GM23338 (cell line): Measurements from ENCODE around the gene NAPSA. TPM values are rescaled to one million over a fixed set of nuclear protein-coding genes. Genes with fewer than 3 reads are reported as not detected.

Source experiments
- ATAC-seq: fragments of 200-7000 bp; cut with Tn5 transposase; 3 replicates; pipeline ENCODE4 v1.9.1; 2020
- DNase-seq: peaks from one replicate; pipeline ENCODE4 v3.0.0-alpha.2; 2015; ENCODE audit warnings: low spot score
- H2AFZ ChIP-seq: fragments of 200-600 bp; sonication (generic); 2 replicates; pipeline ENCODE4 v1.8.0; 2016; ENCODE audit warnings: antibody characterized with exemption, mild to moderate bottlenecking, moderate library complexity
- H3F3A ChIP-seq: fragments of 200-600 bp; sonication (generic); replicated peaks from 2 replicates; pipeline ENCODE4 v1.8.0; 2017; ENCODE audit warnings: antibody characterized with exemption, mixed run types, low read depth
- H3K27ac ChIP-seq: fragments of 200-600 bp; sonication (generic); 2 replicates; pipeline ENCODE4 v1.6.1; 2016; ENCODE audit warnings: low read depth
- H3K27me3 ChIP-seq: fragments of 200-600 bp; sonication (generic); 2 replicates; pipeline ENCODE4 v1.8.0; 2016; ENCODE audit warnings: mild to moderate bottlenecking, mixed run types, moderate library complexity; ENCODE audit not compliant: insufficient read depth
- H3K36me3 ChIP-seq: fragments of 200-600 bp; sonication (generic); 2 replicates; pipeline ENCODE4 v1.8.0; 2016; ENCODE audit warnings: mild to moderate bottlenecking; ENCODE audit not compliant: insufficient read depth
- H3K4me1 ChIP-seq: fragments of 200-600 bp; sonication (generic); 2 replicates; pipeline ENCODE4 v1.8.0; 2016; ENCODE audit warnings: mild to moderate bottlenecking, moderate library complexity; ENCODE audit not compliant: insufficient read depth
- H3K4me2 ChIP-seq: fragments of 200-600 bp; sonication (generic); 2 replicates; pipeline ENCODE4 v1.7.1; 2017; ENCODE audit warnings: mixed run types
- H3K4me3 ChIP-seq: fragments of 200-600 bp; sonication (generic); 2 replicates; pipeline ENCODE4 v1.6.1; 2016; ENCODE audit warnings: mixed run types
- H3K79me2 ChIP-seq: fragments of 200-600 bp; sonication (generic); replicated peaks from 2 replicates; pipeline ENCODE4 v1.8.0; 2017; ENCODE audit warnings: mild to moderate bottlenecking; ENCODE audit not compliant: insufficient read depth
- H3K9me2 ChIP-seq: fragments of 200-600 bp; sonication (generic); 2 replicates; pipeline ENCODE4 v1.8.0; 2017; ENCODE audit not compliant: insufficient read depth
- H4K20me1 ChIP-seq: fragments of 200-600 bp; sonication (generic); replicated peaks from 2 replicates; pipeline ENCODE4 v1.8.0; 2017; ENCODE audit warnings: mild to moderate bottlenecking; ENCODE audit not compliant: insufficient read depth
- H3K27ac Mint-ChIP-seq: 2 replicates; pipeline ENCODE4 v1.8.0; 2020; ENCODE audit warnings: inconsistent platforms, mild to moderate bottlenecking, moderate library complexity, mixed read lengths
- H3K27me3 Mint-ChIP-seq: 3 replicates; pipeline ENCODE4 v1.8.0; 2022; ENCODE audit warnings: low read depth, mild to moderate bottlenecking, moderate library complexity, mixed read lengths, inconsistent platforms; ENCODE audit not compliant: insufficient read depth, poor library complexity
- H3K36me3 Mint-ChIP-seq: 3 replicates; pipeline ENCODE4 v1.8.0; 2021; ENCODE audit warnings: low read depth, mild to moderate bottlenecking, inconsistent platforms, moderate library complexity, mixed read lengths
- H3K4me1 Mint-ChIP-seq: 3 replicates; pipeline ENCODE4 v1.8.0; 2020; ENCODE audit warnings: mild to moderate bottlenecking, inconsistent platforms, mixed read lengths
- H3K4me3 Mint-ChIP-seq: 3 replicates; pipeline ENCODE4 v1.8.0; 2021; ENCODE audit warnings: moderate library complexity, mild to moderate bottlenecking, inconsistent platforms, mixed read lengths
- H3K9me3 Mint-ChIP-seq: 3 replicates; pipeline ENCODE4 v1.8.0; 2020; ENCODE audit warnings: moderate library complexity, mild to moderate bottlenecking, inconsistent platforms, mixed read lengths
- CTCF ChIP-seq, 2 experiments: fragments of 200-600 bp in 1 of 2; sonication (generic) in 1 of 2; conservative IDR thresholded peaks; 2 replicates each; pipeline versions ENCODE4 v1.5.1 to v1.6.1; 2016 to 2017; ENCODE audit warnings: antibody characterized with exemption in 2 of 2, low read depth in 2 of 2, mild to moderate bottlenecking in 2 of 2, moderate library complexity in 1 of 2
- EZH2phosphoT487 ChIP-seq: fragments of 200-600 bp; sonication (generic); IDR thresholded peaks from one replicate; pipeline ENCODE4 v1.8.1; 2018; ENCODE audit warnings: antibody characterized with exemption; ENCODE audit not compliant: unreplicated experiment
- NANOG ChIP-seq: IDR thresholded peaks from 2 replicates; pipeline ENCODE4 v1.6.1; 2016; ENCODE audit warnings: antibody characterized with exemption, borderline replicate concordance
- POLR2AphosphoS5 ChIP-seq: IDR thresholded peaks from 2 replicates; pipeline ENCODE4 v1.6.1; 2016; ENCODE audit warnings: antibody characterized with exemption, low read depth
- STAT1 ChIP-seq: IDR thresholded peaks from one replicate; pipeline ENCODE4 v1.6.1; 2016; ENCODE audit warnings: antibody characterized with exemption; ENCODE audit not compliant: unreplicated experiment
- ZNF462 ChIP-seq: fragments of 250-450 bp; sonication (Bioruptor Pico); IDR thresholded peaks from 2 replicates; pipeline ENCODE4 v1.5.0; 2020; ENCODE audit warnings: mild to moderate bottlenecking, moderate library complexity
- polyA plus RNA-seq: library from polyadenylated mRNA; unstranded; fragments of >200 nt; fragmentation: Nextera tagmentation; extraction: Ambion mirVana; gene quantifications from 2 replicates; pipeline ENCODE4 v1.2.1, GENCODE V29; 2016
- total RNA-seq: library from RNA; depleted of rRNA; stranded (reverse); fragments of >200 nt; shearing (Covaris generic); gene quantifications from 2 replicates; pipeline ENCODE4 v1.2.3, GENCODE V29; 2014
- TF ChIP-seq, protein P1 (sequence below): IDR thresholded peaks from 2 replicates; pipeline ENCODE4 v1.6.1; 2016; ENCODE audit warnings: antibody characterized with exemption

Gene NAPSA
- total and polyA plus RNA-seq, 2 experiments from 2014 or later: 0.14 to 0.99 TPM

GRCh38 chr19:50324331-50324730 is 41.1 kb downstream of the NAPSA start:
- Mint-ChIP-seq H3K36me3 (peaks cover 53% of the 10 kb centered on the region), H3K27ac (no peak overlapping the region), H3K9me3 (peaks cover 79% of the 10 kb centered on the region), H3K4me1 (no peaks in the 10 kb centered on the region), H3K4me3 (no peak overlapping the region), H3K27me3 (peaks cover 21% of the 10 kb centered on the region)
- Histone ChIP-seq H3K4me2 (no peak overlapping the region), H3F3A (0 out of 2 replicates have a peak, but pooled peaks cover 4% of the 10 kb centered on the region), H3K27me3 (peaks cover 20% of the 10 kb centered on the region), H3K36me3 (no peaks in the 10 kb centered on the region; the same call in 1 of the 2 replicates), H3K9me2 (no peaks in the 10 kb centered on the region), H4K20me1 (peaks cover 17% of the 10 kb centered on the region; the same call in 1 of the 2 replicates), H3K79me2 (peaks cover 12% of the 10 kb centered on the region), H3K4me3 (no peak overlapping the region), H2AFZ (no peak overlapping the region), H3K27ac (no peak overlapping the region), H3K4me1 (peaks cover 21% of the 10 kb centered on the region)
- DNase-seq (no peak), ATAC-seq (no peak)
- no peak for TF ChIP-seq NANOG
- no peak for TF ChIP-seq STAT1
- no peak for TF ChIP-seq ZNF462 (CRISPR knock-in tag)
- TF ChIP-seq, protein P1, sequence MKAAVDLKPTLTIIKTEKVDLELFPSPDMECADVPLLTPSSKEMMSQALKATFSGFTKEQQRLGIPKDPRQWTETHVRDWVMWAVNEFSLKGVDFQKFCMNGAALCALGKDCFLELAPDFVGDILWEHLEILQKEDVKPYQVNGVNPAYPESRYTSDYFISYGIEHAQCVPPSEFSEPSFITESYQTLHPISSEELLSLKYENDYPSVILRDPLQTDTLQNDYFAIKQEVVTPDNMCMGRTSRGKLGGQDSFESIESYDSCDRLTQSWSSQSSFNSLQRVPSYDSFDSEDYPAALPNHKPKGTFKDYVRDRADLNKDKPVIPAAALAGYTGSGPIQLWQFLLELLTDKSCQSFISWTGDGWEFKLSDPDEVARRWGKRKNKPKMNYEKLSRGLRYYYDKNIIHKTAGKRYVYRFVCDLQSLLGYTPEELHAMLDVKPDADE: no peak
- TF ChIP-seq CTCF (conservative IDR thresholded peaks at IDR 0.05; ENCODE audit: low read depth in 2 of 2): no peak
- no peak for TF ChIP-seq EZH2phosphoT487
- no peak for TF ChIP-seq POLR2AphosphoS5
